A549 (cell line): ENCODE measurements around the gene BICRA.

Experiments used
- CTCF ChIP-seq: fragments of >200 bp; sonication (Bioruptor Twin); formaldehyde crosslinking; IDR thresholded peaks from 3 replicates; pipeline ENCODE4 v1.5.1; 2016
- EHF ChIP-seq: fragments of 250-450 bp; sonication (Bioruptor Pico); IDR thresholded peaks from 2 replicates; pipeline ENCODE4 v1.5.0; 2020; ENCODE audit warnings: mild to moderate bottlenecking
- EP300 ChIP-seq, 2 experiments: fragments of >200 bp; sonication (Bioruptor Twin); formaldehyde crosslinking; IDR thresholded peaks; 2 replicates in 1 of 2; 3 replicates in 1 of 2; pipeline ENCODE4 v1.6.1; 2016 to 2017
- HMGXB4 ChIP-seq: fragments of 250-450 bp; sonication (Bioruptor Pico); IDR thresholded peaks from 2 replicates; pipeline ENCODE4 v1.5.0; 2021; ENCODE audit warnings: mild to moderate bottlenecking, moderate library complexity, borderline replicate concordance
- KDM1A ChIP-seq: fragments of 200-600 bp; sonication (generic); IDR thresholded peaks from 2 replicates; pipeline ENCODE4 v1.6.1; 2016; ENCODE audit warnings: low read depth, mild to moderate bottlenecking
- MAX ChIP-seq: IDR thresholded peaks from 2 replicates; pipeline ENCODE4 v1.6.1; 2012
- POLR2A ChIP-seq: IDR thresholded peaks from 2 replicates; pipeline ENCODE4 v1.6.1; 2012; ENCODE audit warnings: mild to moderate bottlenecking, low read length

DNA sequence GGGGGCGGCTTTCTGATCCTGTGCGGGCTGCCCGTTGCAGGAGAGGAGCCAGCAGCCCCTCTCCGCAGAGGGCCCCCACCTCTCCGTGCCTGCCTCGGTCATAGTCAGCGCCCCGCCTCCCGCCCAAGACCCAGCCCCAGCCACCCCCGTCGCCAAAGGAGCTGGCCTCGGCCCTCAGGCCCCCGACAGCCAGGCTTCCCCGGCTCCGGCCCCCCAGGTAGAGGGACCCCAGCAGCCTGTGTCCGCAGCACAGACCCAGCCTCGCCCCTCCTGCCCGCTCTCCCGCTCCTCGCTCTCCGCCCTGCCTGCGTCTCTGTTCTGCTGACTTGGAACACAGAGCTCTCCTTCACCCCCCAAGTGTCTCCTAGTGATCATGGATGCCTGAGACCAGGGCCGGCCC, 73.0 kb downstream of the BICRA start:
- TF ChIP-seq POLR2A (no peak), EP300 (IDR thresholded peaks at IDR 0.05) (no peak), HMGXB4 (CRISPR knock-in tag) (no peak), MAX (no peak), CTCF (no peak), KDM1A (no peak), EHF (no peak)
